Stimulated activated CD8-positive, alpha-beta memory T cell treated with anti-CD3 and anti-CD28 coated beads, Interleukin-12 subunit alpha, Interleukin-12 subunit beta, amount 100 ng/mL, for 4 hours (primary cell): ENCODE measurements around the gene TBX6.
"Not testable (repeated sequence)": the region's sequence is repeated elsewhere in the genome, so short reads cannot be mapped to it uniquely, and the experiment has no call there.

Experiments used
- DNase-seq: peaks from one replicate; pipeline ENCODE4 v3.0.0-alpha.2; 2020; ENCODE audit warnings: low read depth

The TBX6 gene

GRCh38 chr16:30091474-30092372, at the start of gene TBX6:
Gene TBX6, minus strand, starts transcription at chr16:30091924. Its CDS starts 731 bp downstream, at chr16:30091193.
- peak; percentile 89 for DNase-seq

DNA sequence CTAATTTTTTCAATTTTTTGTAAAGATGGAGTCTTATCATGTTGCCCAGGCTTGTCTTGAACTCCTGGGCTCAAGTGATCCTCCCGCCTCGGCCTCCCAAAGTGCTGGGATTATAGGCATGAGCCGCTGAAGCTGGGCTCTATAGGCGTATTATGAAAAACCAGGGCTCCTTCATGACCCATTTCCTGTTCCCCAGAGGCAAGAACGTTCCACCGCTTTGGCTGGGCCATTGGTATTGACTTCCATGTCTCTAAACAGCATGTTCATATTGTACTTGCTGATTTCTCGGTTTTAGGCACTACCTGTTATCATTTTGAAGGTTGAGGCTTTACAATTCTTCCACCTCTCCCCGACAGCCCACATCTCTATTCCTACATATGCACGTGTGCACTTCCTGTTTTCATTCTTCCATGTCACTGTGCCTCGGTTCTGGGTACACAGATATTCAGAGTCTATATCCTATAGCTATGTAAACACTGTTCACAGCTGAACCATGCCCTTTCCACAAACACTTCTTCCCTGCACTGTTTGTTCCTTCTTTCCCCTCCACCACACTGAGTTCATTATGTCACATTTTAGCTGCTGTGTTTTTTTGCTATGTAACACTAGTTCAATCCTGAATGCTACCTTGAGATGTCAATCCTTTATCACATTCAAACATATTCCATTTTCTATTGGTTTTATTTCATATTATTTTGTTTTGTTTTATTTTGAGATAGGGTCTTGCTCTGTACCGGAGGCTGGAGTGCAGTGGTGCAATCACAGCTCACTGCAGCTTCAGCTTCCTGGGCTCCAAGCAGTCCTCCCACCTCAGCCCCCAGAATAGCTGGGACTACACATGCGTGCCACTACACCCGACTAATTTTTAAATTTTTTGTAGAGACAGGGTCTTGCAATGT, 48.1 kb upstream of the TBX6 start:
- no peak for DNase-seq

DNA sequence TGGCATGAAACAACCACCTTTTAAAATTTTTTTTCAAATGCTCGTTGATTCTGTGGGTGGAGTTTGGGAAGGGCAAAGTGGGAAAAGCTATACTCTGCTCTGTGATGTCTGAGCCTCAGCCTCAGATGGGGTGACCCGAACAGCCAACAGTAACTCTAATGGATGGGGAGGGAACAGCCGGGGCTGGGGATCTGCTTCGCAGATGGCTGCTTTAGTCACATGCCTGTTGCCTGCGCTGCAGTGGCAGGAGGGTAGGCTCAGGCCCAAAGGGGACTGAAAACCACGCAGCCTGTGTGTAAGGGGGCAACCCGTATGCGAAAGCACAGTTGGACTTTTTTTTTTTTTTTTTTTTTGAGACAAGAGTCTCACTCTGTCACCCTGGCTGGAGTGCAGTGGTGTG, 46.2 kb upstream of the TBX6 start:
- DNase-seq, result no peak

GRCh38 chr16:30136971-30137605, 45.4 kb upstream of the TBX6 start:
- no peak for DNase-seq

- no peak for DNase-seq
These were observed 40.9 kb upstream of the TBX6 start for GRCh38 chr16:30132591-30132990.

- DNase-seq, result no peak
These were observed 40.2 kb upstream of the TBX6 start for GRCh38 chr16:30131869-30132475.

- no peak for DNase-seq
These were observed 36.3 kb upstream of the TBX6 start for GRCh38 chr16:30127993-30128392.

GRCh38 chr16:30125690-30126089, 34.0 kb upstream of the TBX6 start:
- not testable (repeated sequence) for DNase-seq

GRCh38 chr16:30124985-30125379, 33.3 kb upstream of the TBX6 start:
- no peak for DNase-seq

DNA sequence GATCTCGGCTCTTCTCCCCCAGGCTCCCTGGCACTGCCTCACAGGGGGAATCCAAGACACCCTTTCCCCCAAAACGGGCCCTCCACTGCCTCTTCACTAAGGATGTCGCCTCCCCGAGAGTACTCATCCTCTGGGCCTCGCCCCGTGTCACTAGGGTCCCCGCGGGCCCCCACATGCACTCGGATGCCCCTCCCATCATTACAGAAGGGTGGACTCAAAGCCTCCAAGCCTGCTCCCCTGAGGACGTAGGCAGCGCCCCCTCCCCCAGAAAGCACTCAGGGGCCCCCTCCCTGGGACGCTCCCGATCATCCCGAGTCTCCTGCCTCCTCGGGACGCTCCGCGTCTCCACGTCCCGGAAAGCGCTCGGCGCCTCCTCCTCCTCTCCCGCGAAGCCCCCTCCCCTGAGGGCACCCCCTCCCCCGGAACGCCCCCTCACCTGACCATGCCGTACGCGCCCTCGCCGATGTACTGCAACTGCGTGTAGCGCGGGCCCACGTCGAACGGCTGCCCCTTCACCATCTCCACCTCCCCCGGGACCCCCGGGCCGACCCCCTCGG, 31.0 kb upstream of the TBX6 start:
- no peak for DNase-seq

GRCh38 chr16:30121741-30122571, 30.2 kb upstream of the TBX6 start:
- DNase-seq, result no peak

GRCh38 chr16:30120340-30121105, 28.8 kb upstream of the TBX6 start:
- DNase-seq, result no peak

DNA sequence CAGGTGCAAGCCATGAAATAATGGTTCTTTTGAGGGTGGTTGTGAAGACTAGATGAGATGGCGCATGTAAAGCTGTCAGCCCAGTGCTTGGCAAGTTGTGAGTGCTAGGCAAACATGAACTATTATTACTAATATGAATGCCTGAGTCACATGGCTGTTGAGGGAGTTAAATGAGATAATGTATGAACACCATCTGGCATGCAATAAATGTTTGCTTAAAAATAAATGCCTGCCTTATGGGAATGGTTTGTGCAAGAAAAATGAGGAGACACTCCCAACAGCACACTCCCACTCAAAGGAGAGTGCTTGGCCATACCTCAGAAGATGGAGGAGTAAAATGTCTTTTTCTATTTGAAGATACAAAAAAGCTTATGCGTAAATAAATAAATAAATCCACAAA, 27.7 kb upstream of the TBX6 start:
- DNase-seq, result no peak

- DNase-seq, result no peak
These were observed 26.0 kb upstream of the TBX6 start for GRCh38 chr16:30117768-30118167.

GRCh38 chr16:30116291-30117207, 24.8 kb upstream of the TBX6 start:
- DNase-seq, result no peak

GRCh38 chr16:30115238-30115637, 23.5 kb upstream of the TBX6 start:
- no peak for DNase-seq

DNA sequence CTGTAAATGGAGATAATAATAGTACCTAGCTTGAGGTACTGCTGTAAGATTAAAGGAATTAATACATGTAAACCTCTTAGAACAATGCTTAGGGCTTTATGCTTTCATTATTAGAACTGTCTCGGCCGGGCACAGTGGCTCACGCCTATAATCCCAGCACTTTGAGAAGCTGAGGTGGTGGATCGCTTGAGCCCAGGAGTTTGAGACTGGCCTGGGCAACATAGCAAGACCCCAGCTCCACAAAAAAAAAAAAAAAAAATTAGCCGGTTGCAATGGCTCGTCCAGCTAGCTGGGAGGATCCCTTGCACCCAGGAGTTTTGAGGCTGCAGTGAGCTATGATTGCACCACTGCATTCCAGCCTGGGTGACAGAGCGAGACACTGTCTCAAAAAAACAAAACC, 23.1 kb upstream of the TBX6 start:
- DNase-seq, result not testable (repeated sequence)

DNA sequence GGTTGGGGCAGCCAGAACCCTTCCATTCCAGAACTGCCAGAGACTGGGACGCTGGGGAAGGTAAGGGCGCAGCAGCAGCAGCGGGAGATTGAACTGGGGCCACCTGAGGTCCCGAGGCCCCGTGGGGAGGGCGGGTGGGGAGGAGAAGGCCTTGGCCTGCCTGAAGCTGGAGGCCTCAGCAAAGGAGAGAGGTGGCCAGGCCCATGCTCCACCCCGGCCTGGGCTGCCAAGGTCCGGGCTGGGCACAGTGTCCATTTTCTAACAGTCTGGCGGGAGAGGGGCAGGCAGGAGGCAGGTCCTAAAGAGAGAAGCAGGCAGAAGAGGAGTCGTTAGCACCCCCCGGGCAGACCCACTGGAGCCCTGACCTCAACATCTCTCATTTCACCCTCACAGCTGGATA, 22.7 kb upstream of the TBX6 start:
- no peak for DNase-seq
